B cell (primary cell): ENCODE results near the gene EGLN2. TPM values are rescaled to one million over a fixed set of nuclear protein-coding genes. Genes with fewer than 3 reads are reported as not detected.

ENCODE experiments used
- ATAC-seq: fragments of 200-7000 bp; cut with Tn5 transposase; one replicate; pipeline ENCODE4 v1.10.0; 2021; ENCODE audit warnings: low read depth, mild to moderate bottlenecking, moderate number of reproducible peaks, moderate library complexity
- CTCF ChIA-PET: fragments of 350-600 bp; sonication (Branson Sonifier 250); formaldehyde crosslinking; loops from one replicate; lab custom pipeline; 2021; ENCODE audit warnings: antibody characterized with exemption, inconsistent platforms; lab: Charles Lee
- POLR2A ChIA-PET: fragments of 350-600 bp; sonication (Branson Sonifier 250); formaldehyde crosslinking; loops from one replicate; lab custom pipeline; 2021; ENCODE audit warnings: antibody characterized with exemption; lab: Charles Lee
- DNase-seq: peaks from one replicate; pipeline ENCODE4 v3.0.0; 2013
- H2AFZ ChIP-seq: 2 replicates; pipeline ENCODE4 v1.6.1; 2012; ENCODE audit warnings: mild to moderate bottlenecking, low read depth, low read length; ENCODE audit not compliant: insufficient read depth, poor library complexity, severe bottlenecking
- H3K27ac ChIP-seq, 2 donors: 1 replicate in 1 of 2; 2 replicates in 1 of 2; pipeline ENCODE4 v1.5.1; 2012 to 2013; ENCODE audit warnings: low read length in 2 of 2, mild to moderate bottlenecking in 2 of 2, moderate library complexity in 1 of 2
- H3K27me3 ChIP-seq, 4 experiments: fragments of 200-600 bp in 1 of 4; sonication (generic) in 1 of 4; replicated peaks in 1 of 4; 1 replicate in 2 of 4; 2 replicates in 2 of 4; pipeline versions ENCODE4 v1.6.1 to v1.7.0; 2013 to 2016; ENCODE audit warnings: low read length in 3 of 4, mild to moderate bottlenecking in 2 of 4, mixed read lengths in 1 of 4, moderate library complexity in 1 of 4; ENCODE audit not compliant: insufficient read depth in 4 of 4, control insufficient read depth in 3 of 4; ENCODE audit errors: control extremely low read depth in 1 of 4
- H3K36me3 ChIP-seq, 2 experiments: replicated peaks in 1 of 2; 1 replicate in 1 of 2; 2 replicates in 1 of 2; pipeline versions ENCODE4 v1.6.1 to v1.7.1; 2013; ENCODE audit warnings: low read length in 1 of 2; ENCODE audit not compliant: insufficient read depth in 2 of 2, control insufficient read depth in 1 of 2; ENCODE audit errors: control extremely low read depth in 1 of 2, extremely low read depth in 1 of 2
- H3K4me1 ChIP-seq, 2 donors: fragments of 200-600 bp in 1 of 2; sonication (generic) in 1 of 2; 1 replicate in 1 of 2; 2 replicates in 1 of 2; pipeline versions ENCODE4 v1.5.1 to v1.6.1; 2013 to 2017; ENCODE audit warnings: low read length in 2 of 2; ENCODE audit not compliant: control insufficient read depth in 2 of 2, insufficient read depth in 2 of 2
- H3K4me2 ChIP-seq: replicated peaks from 2 replicates; pipeline ENCODE3; 2012; ENCODE audit warnings: mild to moderate bottlenecking, low read depth, low read length; ENCODE audit not compliant: poor library complexity, severe bottlenecking
- H3K4me3 ChIP-seq, 5 experiments: fragments of 200-600 bp in 1 of 5; sonication (generic) in 1 of 5; 1 replicate in 3 of 5; 2 replicates in 2 of 5; pipeline versions ENCODE4 v1.5.1 to v1.7.0; 2011 to 2016; ENCODE audit warnings: low read length in 4 of 5, mild to moderate bottlenecking in 4 of 5, low read depth in 2 of 5, control low read depth in 1 of 5, moderate library complexity in 1 of 5; ENCODE audit not compliant: insufficient read depth in 1 of 5; ENCODE audit errors: control extremely low read depth in 1 of 5, extremely low read depth in 1 of 5
- H3K79me2 ChIP-seq: fragments of 200-600 bp; sonication (generic); one replicate; pipeline ENCODE4 v1.6.0; 2016; ENCODE audit warnings: low read length; ENCODE audit not compliant: control insufficient read depth, insufficient read depth
- H3K9ac ChIP-seq: fragments of 200-600 bp; sonication (generic); 2 replicates; pipeline ENCODE4 v1.6.1; 2017; ENCODE audit warnings: mild to moderate bottlenecking, low read length, moderate library complexity
- H3K9me3 ChIP-seq, 3 donors: one replicate each; pipeline versions ENCODE4 v1.6.1 to v1.7.1; 2013; ENCODE audit warnings: low read length in 2 of 3; ENCODE audit not compliant: control insufficient read depth in 2 of 3, insufficient read depth in 1 of 3; ENCODE audit errors: control extremely low read depth in 1 of 3
- H4K20me1 ChIP-seq: 2 replicates; pipeline ENCODE4 v1.6.0; 2012; ENCODE audit warnings: mild to moderate bottlenecking, low read length; ENCODE audit not compliant: insufficient read depth, control insufficient read depth, poor library complexity, severe bottlenecking
- H3K27ac Mint-ChIP-seq: one replicate; pipeline ENCODE4 v1.8.0; 2021; ENCODE audit warnings: mixed read lengths
- H3K27me3 Mint-ChIP-seq: one replicate; pipeline ENCODE4 v1.8.0; 2021; ENCODE audit warnings: mixed read lengths
- H3K4me1 Mint-ChIP-seq: one replicate; pipeline ENCODE4 v1.8.0; 2021; ENCODE audit warnings: mixed read lengths
- H3K4me3 Mint-ChIP-seq: one replicate; pipeline ENCODE4 v1.8.0; 2021; ENCODE audit warnings: mixed read lengths
- H3K9me3 Mint-ChIP-seq: one replicate; pipeline ENCODE4 v1.8.0; 2022; ENCODE audit warnings: mixed read lengths; ENCODE audit not compliant: insufficient read depth
- EZH2 ChIP-seq: IDR thresholded peaks from 2 replicates; pipeline ENCODE4 v1.6.1; 2012; ENCODE audit warnings: borderline replicate concordance, low read depth, mild to moderate bottlenecking, moderate library complexity, low read length; ENCODE audit not compliant: insufficient read depth, poor library complexity, severe bottlenecking
- WGBS: methylation state at CpG from one replicate; pipeline ENCODE4 v1.1.5; 2013; ENCODE audit warnings: missing lambda C conversion rate; ENCODE audit not compliant: insufficient coverage; 5-methylcytosine and 5-hydroxymethylcytosine counted together
- intact Hi-C: fragments of 100-400 bp; cut with micrococcal nuclease; formaldehyde crosslinking; loops from one replicate; pipeline ENCODE4 v1.10.0; 2022
- polyA plus RNA-seq: library from polyadenylated mRNA; depleted of rRNA; stranded (reverse); fragments of >200 nt; gene quantifications from 2 replicates; pipeline ENCODE4 v1.2.3, GENCODE V29; 2012
- total RNA-seq, 2 donors: library from RNA; stranded (reverse); fragments of 120-200 nt in 1 of 2; gene quantifications; 1 replicate in 1 of 2; 2 replicates in 1 of 2; pipeline versions ENCODE4 v1.2.3 to v1.2.4, GENCODE V29; 2013 to 2022
- TF ChIP-seq, protein P1 (sequence below): fragments of 200-600 bp; IDR thresholded peaks from one replicate; pipeline ENCODE4 v1.8.0; 2022; ENCODE audit warnings: antibody characterized with exemption, mild to moderate bottlenecking

Gene EGLN2
- total and polyA plus RNA-seq, 2 donors (not counting 1 experiment from before 2014, with no cell fraction given) = 130 to 178 TPM

DNA sequence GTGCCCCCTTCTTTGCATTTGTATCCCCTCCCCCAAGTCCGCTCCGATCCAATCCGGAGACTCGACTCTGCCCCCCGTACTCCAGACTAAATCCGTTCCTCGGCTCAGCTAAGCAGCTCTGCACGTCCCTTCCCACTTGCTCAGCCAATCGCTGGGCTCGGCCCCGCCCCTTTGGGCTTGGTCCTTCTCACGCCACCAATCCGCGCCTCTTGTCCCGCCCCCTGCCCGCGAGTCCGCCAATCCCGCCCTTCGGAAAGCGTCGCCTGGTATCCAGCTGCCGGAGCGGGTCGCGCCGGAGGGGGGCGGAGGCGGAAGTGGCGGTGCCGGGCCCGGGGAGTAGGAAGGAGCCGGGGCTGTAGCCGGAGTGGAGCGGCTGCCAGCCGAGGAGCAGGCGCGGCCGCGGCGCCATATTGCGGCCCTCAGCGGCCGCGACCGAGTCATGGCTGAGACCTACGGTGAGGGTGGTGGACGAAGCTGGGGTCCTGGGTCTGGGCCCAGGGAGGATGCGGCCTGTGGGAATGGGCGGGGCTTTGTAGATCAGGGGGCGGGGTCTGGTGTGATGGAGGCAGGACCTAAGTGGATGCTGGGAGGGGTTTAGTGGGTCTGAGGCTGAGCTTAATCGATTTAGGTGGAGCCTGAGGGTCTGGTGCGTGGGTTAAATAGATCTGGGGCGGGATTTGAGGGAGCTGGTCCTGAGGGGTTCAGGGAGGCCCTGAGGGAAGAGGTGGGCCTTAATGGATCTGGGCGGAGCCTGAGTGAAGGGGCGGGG lies 20.9 kb upstream of the EGLN2 start, which contains the start of gene RAB4B:
TSS of gene RAB4B (plus strand) at position 311 of the 769 bp plus-strand sequence. CDS start at position 440, 129 bp downstream.
- peak within 1 kb of the TSS; percentile 95 for H3K9ac ChIP-seq
- H3K27me3 Mint-ChIP-seq = no peaks in the 10 kb centered on the region
- TF ChIP-seq, protein P1, sequence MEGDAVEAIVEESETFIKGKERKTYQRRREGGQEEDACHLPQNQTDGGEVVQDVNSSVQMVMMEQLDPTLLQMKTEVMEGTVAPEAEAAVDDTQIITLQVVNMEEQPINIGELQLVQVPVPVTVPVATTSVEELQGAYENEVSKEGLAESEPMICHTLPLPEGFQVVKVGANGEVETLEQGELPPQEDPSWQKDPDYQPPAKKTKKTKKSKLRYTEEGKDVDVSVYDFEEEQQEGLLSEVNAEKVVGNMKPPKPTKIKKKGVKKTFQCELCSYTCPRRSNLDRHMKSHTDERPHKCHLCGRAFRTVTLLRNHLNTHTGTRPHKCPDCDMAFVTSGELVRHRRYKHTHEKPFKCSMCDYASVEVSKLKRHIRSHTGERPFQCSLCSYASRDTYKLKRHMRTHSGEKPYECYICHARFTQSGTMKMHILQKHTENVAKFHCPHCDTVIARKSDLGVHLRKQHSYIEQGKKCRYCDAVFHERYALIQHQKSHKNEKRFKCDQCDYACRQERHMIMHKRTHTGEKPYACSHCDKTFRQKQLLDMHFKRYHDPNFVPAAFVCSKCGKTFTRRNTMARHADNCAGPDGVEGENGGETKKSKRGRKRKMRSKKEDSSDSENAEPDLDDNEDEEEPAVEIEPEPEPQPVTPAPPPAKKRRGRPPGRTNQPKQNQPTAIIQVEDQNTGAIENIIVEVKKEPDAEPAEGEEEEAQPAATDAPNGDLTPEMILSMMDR = no peak
- no peak for TF ChIP-seq EZH2
- peaks cover 49 to 64% of the 10 kb centered on the region in 2 donors for H3K4me1 ChIP-seq
- ChIA-PET POLR2A (interaction anchor here (0.5 to 4.6 kb wide), 28 partner anchors 9 to 1480 kb away, joined by 3 to 99 read pairs (median 5); partner anchors contain the start of genes ACTMAP, B9D2, COQ8B and EGLN2), CTCF (interaction anchor here (0.7 to 5.2 kb wide), 17 partner anchors 11 to 485 kb away, joined by 3 to 48 read pairs (median 5); partner anchors contain the start of genes ACTMAP, COQ8B, EGLN2 and ITPKC)
- H3K4me2 ChIP-seq = peak within 1 kb of the TSS; percentile 89
- H3K27me3 ChIP-seq = no peaks in the 10 kb centered on the region
- DNase-seq (peak; percentile 100), ATAC-seq (peak; percentile 77)
- H3K27ac ChIP-seq = peak within 1 kb of the TSS; percentile 97 to 99
- H3K4me1 Mint-ChIP-seq = peaks cover 64% of the 10 kb centered on the region
- H4K20me1 ChIP-seq = peaks cover 25% of the 10 kb centered on the region
- peak within 1 kb of the TSS; percentile 67 to 100 (median 87) for H3K4me3 ChIP-seq
- under 1% methylated on average over 56 of the region's 56 CpGs for WGBS
- intact Hi-C loops = loop anchor here (1.0 to 5.0 kb wide), 8 partner anchors 20 to 1366 kb away; partner anchors contain the start of genes ACTMAP, COQ8B, NUMBL and PLEKHG2
- H3K4me3 Mint-ChIP-seq = peak within 1 kb of the TSS; percentile 99
- peaks cover 0 to 18% of the 10 kb centered on the region in 2 experiments for H3K36me3 ChIP-seq
- H3K9me3 ChIP-seq = peaks cover 0 to 5% (median 0%) of the 10 kb centered on the region in 3 donors
- H3K27ac Mint-ChIP-seq = peak within 1 kb of the TSS; percentile 99
- peak within 1 kb of the TSS; percentile 72 for H2AFZ ChIP-seq
- H3K79me2 ChIP-seq = peaks cover 39% of the 10 kb centered on the region
- H3K9me3 Mint-ChIP-seq = no peaks in the 10 kb centered on the region
